Measurements from ENCODE around the gene TEX14.
A peak's percentile ranks its signal among the peaks of the same experiment; 100 is the strongest.

The TEX14 gene, protein sequence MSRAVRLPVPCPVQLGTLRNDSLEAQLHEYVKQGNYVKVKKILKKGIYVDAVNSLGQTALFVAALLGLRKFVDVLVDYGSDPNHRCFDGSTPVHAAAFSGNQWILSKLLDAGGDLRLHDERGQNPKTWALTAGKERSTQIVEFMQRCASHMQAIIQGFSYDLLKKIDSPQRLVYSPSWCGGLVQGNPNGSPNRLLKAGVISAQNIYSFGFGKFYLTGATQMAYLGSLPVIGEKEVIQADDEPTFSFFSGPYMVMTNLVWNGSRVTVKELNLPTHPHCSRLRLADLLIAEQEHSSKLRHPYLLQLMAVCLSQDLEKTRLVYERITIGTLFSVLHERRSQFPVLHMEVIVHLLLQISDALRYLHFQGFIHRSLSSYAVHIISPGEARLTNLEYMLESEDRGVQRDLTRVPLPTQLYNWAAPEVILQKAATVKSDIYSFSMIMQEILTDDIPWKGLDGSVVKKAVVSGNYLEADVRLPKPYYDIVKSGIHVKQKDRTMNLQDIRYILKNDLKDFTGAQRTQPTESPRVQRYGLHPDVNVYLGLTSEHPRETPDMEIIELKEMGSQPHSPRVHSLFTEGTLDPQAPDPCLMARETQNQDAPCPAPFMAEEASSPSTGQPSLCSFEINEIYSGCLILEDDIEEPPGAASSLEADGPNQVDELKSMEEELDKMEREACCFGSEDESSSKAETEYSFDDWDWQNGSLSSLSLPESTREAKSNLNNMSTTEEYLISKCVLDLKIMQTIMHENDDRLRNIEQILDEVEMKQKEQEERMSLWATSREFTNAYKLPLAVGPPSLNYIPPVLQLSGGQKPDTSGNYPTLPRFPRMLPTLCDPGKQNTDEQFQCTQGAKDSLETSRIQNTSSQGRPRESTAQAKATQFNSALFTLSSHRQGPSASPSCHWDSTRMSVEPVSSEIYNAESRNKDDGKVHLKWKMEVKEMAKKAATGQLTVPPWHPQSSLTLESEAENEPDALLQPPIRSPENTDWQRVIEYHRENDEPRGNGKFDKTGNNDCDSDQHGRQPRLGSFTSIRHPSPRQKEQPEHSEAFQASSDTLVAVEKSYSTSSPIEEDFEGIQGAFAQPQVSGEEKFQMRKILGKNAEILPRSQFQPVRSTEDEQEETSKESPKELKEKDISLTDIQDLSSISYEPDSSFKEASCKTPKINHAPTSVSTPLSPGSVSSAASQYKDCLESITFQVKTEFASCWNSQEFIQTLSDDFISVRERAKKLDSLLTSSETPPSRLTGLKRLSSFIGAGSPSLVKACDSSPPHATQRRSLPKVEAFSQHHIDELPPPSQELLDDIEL (N-terminal part only)

DNA sequence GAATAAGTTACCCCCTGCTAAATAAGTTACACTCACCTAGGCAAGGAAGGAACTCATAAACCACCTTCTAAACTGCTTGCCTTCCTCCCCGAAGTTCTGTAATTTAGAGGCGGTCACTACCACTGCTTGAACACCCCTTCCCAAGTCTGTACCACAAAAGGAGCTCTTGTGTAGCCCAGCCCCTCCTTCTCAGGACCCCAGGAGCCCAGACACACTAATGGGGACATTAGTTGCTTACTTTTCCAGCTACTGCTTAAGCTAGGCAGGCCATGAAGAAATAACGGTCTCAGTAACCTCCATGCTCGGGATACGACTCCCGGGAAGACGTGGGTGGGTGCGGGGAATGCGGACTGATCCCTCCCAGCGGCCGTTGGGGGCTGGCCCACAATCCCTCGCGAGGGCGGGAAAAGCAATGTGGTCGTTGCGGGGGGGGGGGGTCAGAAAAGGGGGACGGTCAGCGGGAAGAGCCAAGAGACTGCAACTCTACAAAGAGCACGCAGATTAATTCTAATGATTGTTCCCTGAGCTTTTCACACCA lies at the start of gene TEX14:
TSS of gene TEX14 (minus strand) at position 345 of the 538 bp plus-strand sequence. CDS start 40,044 bp downstream, outside the sequence.
- no peak for DNase-seq (ENCODE audit: low read depth)

DNA sequence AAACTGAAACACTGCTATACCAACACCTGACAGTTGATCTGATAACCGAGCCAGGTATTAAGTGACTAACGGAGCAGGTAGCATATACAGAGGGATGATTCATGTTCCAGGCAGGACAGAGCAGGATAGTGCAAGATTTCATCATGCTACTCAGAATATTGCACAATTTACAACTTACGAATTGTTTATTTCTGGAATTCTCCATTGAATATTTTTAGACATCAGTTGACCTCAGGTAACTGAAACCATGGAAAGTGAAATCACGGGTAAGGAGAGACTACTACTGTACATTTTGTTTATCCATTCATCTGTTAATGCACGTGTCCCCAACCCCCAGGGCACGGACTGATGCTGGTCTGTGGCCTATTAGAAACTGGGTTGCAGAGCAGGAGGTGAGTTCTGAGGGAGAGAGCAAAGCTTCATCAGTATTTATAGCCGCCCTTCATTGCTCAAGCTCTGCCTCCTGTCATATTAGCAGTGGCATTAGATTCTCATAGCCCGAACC lies 49.3 kb upstream of the TEX14 start:
- DNase-seq (ENCODE audit: low read depth) = no peak

DNA sequence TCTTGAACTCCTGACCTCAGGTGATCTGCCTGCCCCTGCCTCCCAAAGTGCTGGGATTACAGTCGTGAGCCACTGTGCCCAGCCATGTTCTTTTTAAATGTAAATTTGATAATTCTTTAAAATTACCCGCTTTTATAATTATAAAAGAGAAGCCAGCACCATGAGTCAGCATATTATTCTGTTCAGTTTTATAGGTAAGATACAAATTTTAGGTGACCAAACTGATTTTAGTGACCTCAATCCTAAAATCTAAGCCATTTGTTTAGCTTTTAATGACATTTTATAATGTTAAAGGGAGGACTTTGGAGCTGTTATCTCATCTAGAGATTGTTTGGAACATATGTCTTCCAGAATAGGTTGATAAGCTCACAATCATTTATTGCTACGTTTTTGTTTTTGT lies 43.0 kb upstream of the TEX14 start:
- DNase-seq (ENCODE audit: low read depth) = no peak

DNA sequence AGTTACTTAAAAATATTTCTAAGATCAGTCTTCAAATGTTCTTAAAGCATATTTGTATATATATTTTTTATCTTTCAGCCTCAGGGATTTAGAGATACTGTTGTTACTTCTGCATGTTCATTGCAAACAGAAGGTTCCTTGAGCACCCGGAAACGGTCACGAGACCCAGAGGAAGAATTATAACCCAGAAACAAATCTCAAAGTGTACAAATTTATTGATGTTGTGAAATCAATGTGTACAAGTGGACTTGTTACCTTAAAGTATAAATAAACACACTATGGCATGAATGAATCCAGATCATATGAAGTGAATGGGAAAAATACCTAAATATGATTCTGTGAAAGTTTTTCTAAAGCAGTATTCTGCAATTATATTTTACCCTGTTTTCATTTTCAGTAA lies 42.2 kb upstream of the TEX14 start:
- no peak for DNase-seq (ENCODE audit: low read depth)

DNA sequence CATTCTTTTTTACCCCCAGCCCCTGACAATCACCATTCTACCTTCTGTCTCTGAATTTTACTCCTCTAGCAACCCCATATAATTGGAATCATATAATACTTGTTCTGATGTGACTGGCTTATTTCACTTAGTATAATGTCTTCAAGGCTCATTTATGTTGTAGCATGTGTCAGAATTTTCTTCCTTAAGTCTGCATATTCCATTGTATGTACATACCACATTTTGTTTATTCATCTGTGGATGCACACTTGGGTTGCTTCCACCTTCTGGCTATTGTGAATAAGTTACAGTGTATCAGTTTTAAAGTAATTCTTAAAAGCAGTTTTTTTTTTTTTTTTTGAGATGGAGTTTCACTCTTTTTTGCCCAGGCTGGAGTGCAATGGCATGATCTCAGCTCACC lies 39.1 kb upstream of the TEX14 start:
- DNase-seq (ENCODE audit: low read depth) = no peak

DNA sequence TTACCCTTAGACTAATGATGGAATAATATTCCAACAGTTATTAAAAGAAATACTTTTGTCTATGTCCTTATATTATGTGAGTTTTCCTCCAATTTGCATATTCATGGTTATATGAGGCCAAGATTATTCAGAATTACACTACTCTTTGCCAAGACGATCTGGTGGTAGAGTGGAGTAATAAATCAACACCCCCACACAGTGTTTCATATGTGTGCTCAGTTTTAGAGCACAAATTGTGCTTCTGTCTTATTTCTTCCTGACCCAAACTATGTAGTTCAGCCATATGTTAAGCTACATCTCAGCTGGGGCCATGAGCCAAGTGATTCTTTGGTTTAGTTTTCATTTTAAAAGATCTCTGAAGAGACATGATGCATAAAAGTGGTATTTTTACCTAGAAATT lies 37.0 kb upstream of the TEX14 start:
- no peak for DNase-seq (ENCODE audit: low read depth)

DNA sequence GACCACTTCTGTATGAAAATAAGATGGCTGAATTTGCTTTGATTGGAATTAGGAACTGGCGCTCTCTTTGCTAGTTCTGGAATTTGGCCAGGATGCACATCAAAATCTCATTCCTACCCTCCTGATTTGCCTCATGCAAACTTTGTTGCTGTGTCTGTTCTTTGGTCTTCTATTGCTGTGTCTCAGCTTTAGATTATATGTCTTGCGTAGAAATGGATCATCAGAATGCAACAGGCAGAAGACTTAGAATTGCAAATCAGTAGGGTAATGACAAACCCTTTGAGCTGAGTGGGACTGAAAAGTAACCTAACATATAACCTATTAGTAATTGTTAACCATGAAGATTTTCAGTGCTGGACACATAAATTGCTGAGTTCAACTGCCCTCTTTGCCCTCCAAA lies 30.9 kb upstream of the TEX14 start:
- DNase-seq (ENCODE audit: low read depth) = no peak

DNA sequence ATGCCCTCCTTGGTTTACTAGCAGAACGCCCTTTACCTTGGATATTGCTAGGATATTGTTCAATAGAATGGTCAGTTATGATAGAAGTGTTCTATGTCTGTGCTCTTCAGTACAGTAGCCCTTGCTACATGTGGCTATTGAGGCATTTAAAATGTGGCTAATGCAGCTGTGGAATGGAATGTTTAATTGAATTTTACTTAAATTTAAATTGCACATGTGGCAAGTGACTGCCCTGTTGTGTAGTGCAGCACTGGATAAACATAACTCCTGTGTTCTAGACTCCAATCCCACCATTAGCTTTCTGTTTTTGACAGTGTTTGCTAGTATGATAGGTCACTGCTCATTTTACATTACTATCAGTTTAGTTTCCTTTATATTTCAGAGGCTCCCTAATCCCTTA lies 30.4 kb upstream of the TEX14 start:
- no peak for DNase-seq (ENCODE audit: low read depth)

DNA sequence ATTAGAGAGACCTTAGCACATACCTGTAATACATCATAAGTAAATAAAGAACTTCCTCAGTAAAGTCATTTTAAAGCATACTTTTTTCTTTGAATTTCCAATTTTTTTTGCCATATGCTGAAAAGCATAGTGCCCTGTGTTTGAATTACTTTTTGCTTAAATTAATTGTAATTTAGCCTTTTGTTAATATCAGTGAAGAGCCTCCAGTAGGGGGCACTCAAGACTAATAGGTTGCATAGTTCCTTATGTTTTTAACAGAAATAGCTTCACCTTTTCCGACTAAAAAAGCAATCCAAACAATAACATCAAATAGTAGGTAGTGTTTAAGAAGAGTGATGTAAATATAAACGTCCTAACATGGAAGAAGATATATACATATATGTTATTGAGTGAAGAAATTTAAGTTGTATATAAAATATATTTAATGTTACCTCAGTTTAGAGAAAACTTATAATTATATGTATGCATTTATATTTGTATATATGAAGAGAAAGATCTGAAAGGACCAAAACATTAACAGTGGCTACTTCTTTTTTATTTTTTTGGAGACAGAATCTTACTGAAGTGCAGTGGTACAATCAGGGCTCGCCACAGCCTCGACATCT lies 19.2 kb upstream of the TEX14 start:
- DNase-seq (ENCODE audit: low read depth) = peak; percentile 29

DNA sequence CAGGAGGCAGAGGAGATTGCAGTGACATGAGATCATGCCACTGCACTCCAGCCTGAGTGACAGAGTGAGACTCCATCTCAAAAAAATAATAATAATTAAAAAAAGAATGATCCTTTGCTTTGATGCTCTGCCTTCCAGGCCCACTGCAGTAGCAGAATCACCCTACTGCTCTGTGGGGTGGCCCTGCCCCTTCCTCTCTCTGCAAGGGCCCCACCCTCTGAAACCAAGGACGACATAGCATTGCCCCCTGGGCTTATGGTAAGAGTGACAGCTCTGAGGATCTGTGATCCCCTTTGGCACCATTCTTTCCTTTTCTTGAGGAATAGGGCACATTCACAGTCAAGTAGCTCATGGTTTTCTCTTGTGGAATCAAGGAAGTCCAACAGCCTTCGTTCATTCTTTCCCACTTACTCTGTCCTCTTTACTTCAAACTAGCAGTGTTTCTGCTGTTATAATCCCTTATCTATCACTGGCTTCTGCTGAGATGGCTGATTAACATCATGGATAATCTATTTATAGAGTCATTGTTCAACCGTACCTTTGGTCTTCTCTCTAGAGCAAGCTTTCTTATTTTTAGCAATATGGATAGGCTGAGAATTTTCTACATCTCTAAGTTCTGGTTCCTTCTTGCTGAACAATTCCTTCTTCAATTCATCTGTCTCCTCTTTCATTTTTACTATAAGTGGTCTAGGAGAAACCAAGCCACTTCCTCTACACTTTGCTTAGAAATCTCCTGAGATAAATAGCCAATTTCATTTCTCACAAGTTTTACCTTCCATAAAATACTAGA lies 14.7 kb upstream of the TEX14 start:
- DNase-seq (ENCODE audit: low read depth) = no peak

DNA sequence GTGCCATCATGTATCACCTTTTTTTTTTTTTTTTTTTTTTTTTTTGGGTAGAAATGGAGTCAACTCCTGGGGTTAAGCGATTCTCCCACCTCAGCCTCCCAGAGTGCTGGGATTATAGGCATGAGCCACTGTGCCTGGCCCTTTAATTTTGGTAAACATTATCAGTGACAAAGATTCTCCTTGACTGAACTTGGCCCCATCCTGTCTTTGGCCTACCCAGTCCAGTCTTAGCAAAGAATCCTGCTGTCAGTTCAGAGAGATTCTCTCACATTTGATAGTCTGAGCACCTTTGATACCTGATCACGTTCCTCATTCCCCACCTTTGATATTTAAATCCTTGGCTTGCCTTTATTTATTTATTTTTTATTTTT lies 12.1 kb upstream of the TEX14 start:
- DNase-seq (ENCODE audit: low read depth) = no peak

DNA sequence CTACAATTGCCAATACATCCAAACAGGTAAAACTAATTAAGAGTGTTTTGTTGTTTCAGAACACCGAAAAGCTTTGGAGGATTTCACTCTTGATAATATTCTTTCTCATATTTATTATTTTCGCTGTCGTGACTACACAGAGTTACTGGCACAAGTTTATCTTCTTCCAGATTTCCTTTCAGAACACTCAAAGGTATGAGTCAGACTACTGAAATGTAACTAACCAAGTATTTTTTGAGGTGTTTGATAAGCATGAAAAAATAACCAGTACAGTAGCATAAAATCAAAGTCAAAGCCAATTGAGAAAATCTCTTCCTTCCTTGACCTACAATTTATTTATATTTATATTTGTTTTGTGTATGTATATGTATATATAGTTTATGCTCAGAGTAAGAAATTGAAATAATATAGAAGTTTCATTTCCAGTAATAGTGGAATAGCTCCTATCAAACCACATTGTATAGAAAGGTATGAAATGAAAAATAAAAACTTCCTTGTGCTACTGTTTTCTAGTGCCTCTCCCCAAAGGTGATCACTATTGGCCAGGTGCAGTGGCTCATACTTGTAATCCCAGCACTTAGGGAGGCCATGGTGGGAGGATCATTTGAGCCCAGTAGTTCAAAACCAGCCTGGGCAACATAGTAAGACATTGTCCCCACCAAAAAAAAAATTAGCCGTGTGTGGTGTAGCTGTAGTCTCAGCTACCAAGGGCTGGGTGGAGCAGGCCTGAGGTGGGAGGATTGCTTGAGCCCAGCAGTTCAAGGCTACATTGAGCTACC lies 11.5 kb upstream of the TEX14 start:
- no peak for DNase-seq (ENCODE audit: low read depth)

DNA sequence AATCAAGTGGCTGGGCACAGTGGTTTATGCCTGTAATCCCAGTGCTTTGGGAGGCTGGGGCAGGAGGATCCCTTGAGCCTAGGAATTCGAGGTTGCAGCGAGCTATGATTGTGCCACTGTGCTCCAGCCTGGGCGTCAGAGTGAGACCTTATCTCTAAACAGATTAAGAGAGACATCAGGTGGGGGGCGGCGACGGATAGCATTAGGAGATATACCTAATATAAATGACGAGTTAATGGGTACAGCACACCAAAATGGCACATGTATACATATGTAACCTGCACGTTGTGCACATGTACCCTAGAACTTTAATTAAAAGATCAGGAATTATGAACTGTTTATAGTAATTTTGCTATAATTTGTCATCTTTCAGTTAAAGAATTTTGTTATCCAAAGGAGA lies 10.9 kb upstream of the TEX14 start:
- no peak for DNase-seq (ENCODE audit: low read depth)

DNA sequence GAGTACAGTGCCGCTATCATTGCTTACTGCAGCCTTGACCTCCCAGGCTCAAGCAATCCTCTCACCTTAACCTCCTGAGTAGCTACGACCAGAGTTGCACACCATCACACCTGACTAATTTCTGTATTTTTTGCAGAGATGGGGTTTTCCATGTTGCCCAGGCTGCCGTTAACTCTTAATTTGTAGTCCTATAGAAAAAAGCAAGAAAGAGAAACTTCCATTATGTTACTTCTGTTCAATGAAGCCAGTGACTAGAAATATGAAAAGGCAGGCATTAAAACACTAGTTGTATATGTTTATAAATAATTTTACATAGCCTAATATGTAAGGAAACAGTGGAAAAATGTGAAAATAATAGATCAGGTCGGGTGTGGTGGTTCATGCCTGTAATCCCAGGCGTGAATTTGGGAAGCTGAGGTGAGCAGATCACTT lies 10.2 kb upstream of the TEX14 start:
- no peak for DNase-seq (ENCODE audit: low read depth)

DNA sequence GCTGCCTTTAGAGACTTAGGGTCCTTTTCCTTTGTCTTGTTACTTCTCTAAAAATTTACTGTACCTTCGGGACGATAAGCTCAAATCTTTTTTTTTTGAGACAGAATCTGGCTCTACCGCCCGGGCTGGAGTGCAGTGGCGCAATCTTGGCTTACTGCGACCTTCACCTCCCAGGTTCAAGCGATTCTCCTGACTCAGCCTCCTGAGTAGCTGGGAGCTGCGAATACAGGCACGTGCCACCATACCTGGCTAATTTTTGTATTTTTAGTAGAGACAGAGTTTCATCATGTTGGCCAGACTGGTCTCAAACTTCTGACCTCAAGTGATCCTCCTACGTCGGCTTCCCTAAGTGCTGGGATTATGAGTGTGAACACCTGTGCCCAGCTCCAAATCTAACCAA lies 7.9 kb upstream of the TEX14 start:
- DNase-seq (ENCODE audit: low read depth) = no peak

DNA sequence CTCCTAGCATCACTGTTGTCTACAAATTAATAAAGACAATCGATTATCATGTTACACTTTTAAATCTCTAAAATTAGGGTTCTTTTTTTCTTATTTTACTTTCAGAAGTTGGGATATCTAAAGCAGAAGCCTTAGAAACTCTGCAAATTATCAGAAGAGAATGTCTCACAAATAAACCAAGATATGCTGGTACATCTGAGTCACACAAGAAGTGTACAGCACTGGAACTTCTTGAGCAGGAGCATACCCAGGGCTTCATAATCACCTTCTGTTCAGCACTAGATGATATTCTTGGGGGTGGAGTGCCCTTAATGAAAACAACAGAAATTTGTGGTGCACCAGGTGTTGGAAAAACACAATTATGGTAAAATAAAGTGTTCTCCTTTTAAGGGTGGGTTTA lies 3.0 kb upstream of the TEX14 start:
- DNase-seq (ENCODE audit: low read depth) = no peak

DNA sequence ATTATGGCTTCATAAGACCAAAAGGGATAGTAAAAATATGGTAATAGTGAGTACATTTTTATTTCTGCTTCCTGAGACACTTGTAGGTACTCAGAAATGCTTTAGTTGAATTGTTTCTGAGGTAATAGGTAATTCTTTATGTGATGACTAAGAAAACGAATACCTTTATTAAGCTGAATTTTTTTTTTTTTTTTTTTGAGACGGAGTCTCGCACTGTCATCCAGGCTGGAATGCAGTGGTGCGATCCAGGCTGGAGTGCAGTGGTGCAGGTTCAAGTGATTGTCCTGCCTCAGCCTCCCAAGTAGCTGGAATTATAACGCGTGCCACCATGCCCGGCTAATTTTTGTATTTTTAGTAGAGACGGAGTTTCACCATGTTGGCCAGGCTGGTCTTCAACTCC lies 2.5 kb upstream of the TEX14 start:
- DNase-seq (ENCODE audit: low read depth) = no peak

DNA sequence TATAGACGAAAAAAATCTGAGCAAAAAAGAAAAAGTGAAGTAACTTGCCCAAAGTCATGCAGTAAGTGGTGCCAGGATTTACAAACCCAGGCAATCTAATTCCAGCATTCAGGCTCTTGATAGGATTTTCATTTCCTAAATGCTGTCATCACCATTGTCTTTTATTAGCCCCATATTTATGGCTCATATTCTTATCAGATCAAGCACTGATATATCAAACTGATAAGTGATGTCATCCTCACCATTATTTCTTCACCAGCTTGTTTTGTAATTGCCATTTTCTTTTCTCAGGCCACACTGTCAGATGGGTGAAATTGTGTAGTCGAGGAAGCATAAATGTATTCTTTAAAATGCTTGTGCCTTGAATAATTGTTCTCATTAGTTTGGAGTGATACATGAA lies 1.9 kb upstream of the TEX14 start:
- DNase-seq (ENCODE audit: low read depth) = no peak

DNA sequence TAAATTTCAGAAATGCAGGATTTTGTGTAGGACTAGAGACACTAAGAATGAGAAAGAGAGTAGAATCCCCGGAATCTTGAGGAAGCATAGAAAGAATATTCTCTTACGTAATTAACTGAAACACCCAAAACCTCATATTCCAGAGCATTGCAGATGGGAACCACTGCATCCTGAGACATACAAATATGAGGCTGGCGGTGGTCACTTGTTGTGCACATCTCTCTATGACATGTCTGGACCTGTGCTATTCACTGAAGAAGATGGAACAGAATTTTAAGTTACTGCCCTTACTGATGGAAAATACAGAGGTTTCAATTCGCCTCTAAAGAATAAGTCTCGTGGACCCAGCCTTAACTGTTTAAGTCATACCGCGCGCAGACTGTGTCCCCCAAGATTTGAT lies 1.4 kb upstream of the TEX14 start:
- DNase-seq (ENCODE audit: low read depth) = no peak

Measured in activated T-cell treated with anti-CD3 and anti-CD28 coated beads for 1 hour (primary cell).